Dendritic cell treated with granulocyte-macrophage colony-stimulating factor and Interleukin-4, amounts not matched to agents 40 ng/mL and 50 ng/mL, for 4 days (primary cell): ENCODE results near the gene ELK4.
A peak's percentile ranks its signal among the peaks of the same experiment; 100 is the strongest.

ENCODE experiments used
- H3K27ac Mint-ChIP-seq: one replicate; pipeline ENCODE4 v1.8.0; 2022; ENCODE audit warnings: mild to moderate bottlenecking, mixed read lengths
- H3K27me3 Mint-ChIP-seq: one replicate; pipeline ENCODE4 v1.8.0; 2022; ENCODE audit warnings: mild to moderate bottlenecking, mixed read lengths
- H3K36me3 Mint-ChIP-seq: one replicate; pipeline ENCODE4 v1.8.0; 2022; ENCODE audit warnings: low read depth, mixed read lengths
- H3K4me1 Mint-ChIP-seq: one replicate; pipeline ENCODE4 v1.8.0; 2022; ENCODE audit warnings: low read depth, mixed read lengths
- H3K4me3 Mint-ChIP-seq: one replicate; pipeline ENCODE4 v1.8.0; 2022; ENCODE audit warnings: mild to moderate bottlenecking, moderate library complexity, mixed read lengths
- H3K9me3 Mint-ChIP-seq: one replicate; pipeline ENCODE4 v1.8.0; 2022; ENCODE audit warnings: mixed read lengths
- intact Hi-C: fragments of 100-400 bp; cut with micrococcal nuclease; formaldehyde crosslinking; loops from one replicate; pipeline ENCODE4 v1.15.0; 2022

ELK4 gene

GRCh38 chr1:205604825-205605505 lies 26.8 kb downstream of the ELK4 start:
- no peaks in the 10 kb centered on the region for H3K9me3 Mint-ChIP-seq
- intact Hi-C loops: no loop called here
- H3K4me3 Mint-ChIP-seq: no peak overlapping the region
- peaks cover 57% of the 10 kb centered on the region for H3K36me3 Mint-ChIP-seq
- peaks cover 21% of the 10 kb centered on the region for H3K4me1 Mint-ChIP-seq
- no peak overlapping the region for H3K27ac Mint-ChIP-seq
- H3K27me3 Mint-ChIP-seq: no peaks in the 10 kb centered on the region

GRCh38 chr1:205604059-205604458 lies 27.8 kb downstream of the ELK4 start:
- peak overlapping the region; percentile 6 for H3K27ac Mint-ChIP-seq
- no peak overlapping the region for H3K4me3 Mint-ChIP-seq
- H3K36me3 Mint-ChIP-seq: peaks cover 59% of the 10 kb centered on the region
- no peaks in the 10 kb centered on the region for H3K9me3 Mint-ChIP-seq
- intact Hi-C loops: no loop called here
- no peaks in the 10 kb centered on the region for H3K27me3 Mint-ChIP-seq
- H3K4me1 Mint-ChIP-seq: peaks cover 21% of the 10 kb centered on the region

GRCh38 chr1:205601205-205601604 lies 30.6 kb downstream of the ELK4 start:
- H3K27me3 Mint-ChIP-seq: no peaks in the 10 kb centered on the region
- intact Hi-C loops: no loop called here
- H3K4me3 Mint-ChIP-seq: no peak overlapping the region
- no peaks in the 10 kb centered on the region for H3K9me3 Mint-ChIP-seq
- peaks cover 21% of the 10 kb centered on the region for H3K4me1 Mint-ChIP-seq
- H3K36me3 Mint-ChIP-seq: peaks cover 63% of the 10 kb centered on the region
- no peak overlapping the region for H3K27ac Mint-ChIP-seq

GRCh38 chr1:205600085-205600484 lies 31.7 kb downstream of the ELK4 start:
- Mint-ChIP-seq H3K27me3 (no peaks in the 10 kb centered on the region), H3K4me1 (peaks cover 13% of the 10 kb centered on the region), H3K4me3 (no peak overlapping the region), H3K9me3 (no peaks in the 10 kb centered on the region), H3K27ac (no peak overlapping the region), H3K36me3 (peaks cover 73% of the 10 kb centered on the region)
- intact Hi-C loops: no loop called here

- no peak overlapping the region for H3K27ac Mint-ChIP-seq
- no peak overlapping the region for H3K4me3 Mint-ChIP-seq
- H3K9me3 Mint-ChIP-seq: no peaks in the 10 kb centered on the region
- peaks cover 75% of the 10 kb centered on the region for H3K36me3 Mint-ChIP-seq
- intact Hi-C loops: no loop called here
- peaks cover 9% of the 10 kb centered on the region for H3K4me1 Mint-ChIP-seq
- H3K27me3 Mint-ChIP-seq: no peaks in the 10 kb centered on the region
Observed at GRCh38 chr1:205599669-205600042, 32.2 kb downstream of the ELK4 start.

- Mint-ChIP-seq H3K9me3 (no peaks in the 10 kb centered on the region), H3K4me3 (no peak overlapping the region), H3K36me3 (peaks cover 69% of the 10 kb centered on the region), H3K27ac (no peak overlapping the region), H3K27me3 (no peaks in the 10 kb centered on the region), H3K4me1 (peaks cover 3% of the 10 kb centered on the region)
- intact Hi-C loops: no loop called here
Observed at GRCh38 chr1:205598841-205599668, 32.8 kb downstream of the ELK4 start.

- H3K27ac Mint-ChIP-seq: no peak overlapping the region
- intact Hi-C loops: no loop called here
- no peaks in the 10 kb centered on the region for H3K9me3 Mint-ChIP-seq
- H3K36me3 Mint-ChIP-seq: peaks cover 58% of the 10 kb centered on the region
- H3K27me3 Mint-ChIP-seq: no peaks in the 10 kb centered on the region
- H3K4me1 Mint-ChIP-seq: no peaks in the 10 kb centered on the region
- H3K4me3 Mint-ChIP-seq: no peak overlapping the region
Observed at GRCh38 chr1:205597691-205598314, 34.0 kb downstream of the ELK4 start.

GRCh38 chr1:205596876-205597275 lies 34.9 kb downstream of the ELK4 start:
- intact Hi-C loops: no loop called here

GRCh38 chr1:205595861-205596260 lies 36.0 kb downstream of the ELK4 start:
- no peak overlapping the region for H3K27ac Mint-ChIP-seq
- H3K27me3 Mint-ChIP-seq: peaks cover 3% of the 10 kb centered on the region
- peaks cover 7% of the 10 kb centered on the region for H3K4me1 Mint-ChIP-seq
- H3K36me3 Mint-ChIP-seq: peaks cover 54% of the 10 kb centered on the region
- intact Hi-C loops: no loop called here
- H3K9me3 Mint-ChIP-seq: no peaks in the 10 kb centered on the region
- no peak overlapping the region for H3K4me3 Mint-ChIP-seq

More at GRCh38 chr1:205596876-205597275, 34.9 kb downstream of the ELK4 start:
- no peak overlapping the region for H3K27ac Mint-ChIP-seq
- H3K4me3 Mint-ChIP-seq: no peak overlapping the region
- no peaks in the 10 kb centered on the region for H3K27me3 Mint-ChIP-seq
- no peaks in the 10 kb centered on the region for H3K9me3 Mint-ChIP-seq
- peaks cover 54% of the 10 kb centered on the region for H3K36me3 Mint-ChIP-seq
- peaks cover 2% of the 10 kb centered on the region for H3K4me1 Mint-ChIP-seq

- Mint-ChIP-seq H3K27ac (no peak overlapping the region), H3K4me3 (no peak overlapping the region), H3K27me3 (peaks cover 3% of the 10 kb centered on the region), H3K4me1 (peaks cover 7% of the 10 kb centered on the region), H3K36me3 (peaks cover 51% of the 10 kb centered on the region), H3K9me3 (no peaks in the 10 kb centered on the region)
- intact Hi-C loops: no loop called here
Observed at GRCh38 chr1:205595435-205595834, 36.4 kb downstream of the ELK4 start.

GRCh38 chr1:205594846-205595245 lies 37.0 kb downstream of the ELK4 start:
- Mint-ChIP-seq H3K27me3 (peaks cover 5% of the 10 kb centered on the region), H3K9me3 (no peaks in the 10 kb centered on the region), H3K27ac (no peak overlapping the region), H3K4me1 (peaks cover 7% of the 10 kb centered on the region), H3K4me3 (no peak overlapping the region), H3K36me3 (peaks cover 45% of the 10 kb centered on the region)
- intact Hi-C loops: no loop called here

GRCh38 chr1:205593967-205594366 lies 37.8 kb downstream of the ELK4 start:
- H3K9me3 Mint-ChIP-seq: no peaks in the 10 kb centered on the region
- no peak overlapping the region for H3K4me3 Mint-ChIP-seq
- H3K4me1 Mint-ChIP-seq: peaks cover 7% of the 10 kb centered on the region
- no peak overlapping the region for H3K27ac Mint-ChIP-seq
- intact Hi-C loops: no loop called here
- peaks cover 36% of the 10 kb centered on the region for H3K36me3 Mint-ChIP-seq
- H3K27me3 Mint-ChIP-seq: peaks cover 7% of the 10 kb centered on the region

GRCh38 chr1:205593532-205593931 lies 38.3 kb downstream of the ELK4 start:
- H3K36me3 Mint-ChIP-seq: peaks cover 32% of the 10 kb centered on the region
- peaks cover 12% of the 10 kb centered on the region for H3K4me1 Mint-ChIP-seq
- no peaks in the 10 kb centered on the region for H3K9me3 Mint-ChIP-seq
- H3K4me3 Mint-ChIP-seq: no peak overlapping the region
- no peak overlapping the region for H3K27ac Mint-ChIP-seq
- peaks cover 7% of the 10 kb centered on the region for H3K27me3 Mint-ChIP-seq
- intact Hi-C loops: no loop called here

- no peaks in the 10 kb centered on the region for H3K9me3 Mint-ChIP-seq
- peaks cover 22% of the 10 kb centered on the region for H3K36me3 Mint-ChIP-seq
- H3K4me3 Mint-ChIP-seq: no peak overlapping the region
- intact Hi-C loops: loop anchor here (1.0 kb wide), 2 partner anchors 40 to 119 kb away; partner anchors contain the start of gene ELK4
- peaks cover 14% of the 10 kb centered on the region for H3K4me1 Mint-ChIP-seq
- no peak overlapping the region for H3K27ac Mint-ChIP-seq
- peaks cover 7% of the 10 kb centered on the region for H3K27me3 Mint-ChIP-seq
Observed at GRCh38 chr1:205592443-205593003, 39.3 kb downstream of the ELK4 start.
